Measurements from ENCODE around the gene MRTFA. TPM values are rescaled to one million over a fixed set of nuclear protein-coding genes. Genes with fewer than 3 reads are reported as not detected.
A peak's percentile ranks its signal among the peaks of the same experiment; 100 is the strongest.
"Not testable (repeated sequence)": the region's sequence is repeated elsewhere in the genome, so short reads cannot be mapped to it uniquely, and the experiment has no call there.

MRTFA gene
- total RNA-seq = 10 to 100 TPM; 44.1 to 45.5 TPM

DNA sequence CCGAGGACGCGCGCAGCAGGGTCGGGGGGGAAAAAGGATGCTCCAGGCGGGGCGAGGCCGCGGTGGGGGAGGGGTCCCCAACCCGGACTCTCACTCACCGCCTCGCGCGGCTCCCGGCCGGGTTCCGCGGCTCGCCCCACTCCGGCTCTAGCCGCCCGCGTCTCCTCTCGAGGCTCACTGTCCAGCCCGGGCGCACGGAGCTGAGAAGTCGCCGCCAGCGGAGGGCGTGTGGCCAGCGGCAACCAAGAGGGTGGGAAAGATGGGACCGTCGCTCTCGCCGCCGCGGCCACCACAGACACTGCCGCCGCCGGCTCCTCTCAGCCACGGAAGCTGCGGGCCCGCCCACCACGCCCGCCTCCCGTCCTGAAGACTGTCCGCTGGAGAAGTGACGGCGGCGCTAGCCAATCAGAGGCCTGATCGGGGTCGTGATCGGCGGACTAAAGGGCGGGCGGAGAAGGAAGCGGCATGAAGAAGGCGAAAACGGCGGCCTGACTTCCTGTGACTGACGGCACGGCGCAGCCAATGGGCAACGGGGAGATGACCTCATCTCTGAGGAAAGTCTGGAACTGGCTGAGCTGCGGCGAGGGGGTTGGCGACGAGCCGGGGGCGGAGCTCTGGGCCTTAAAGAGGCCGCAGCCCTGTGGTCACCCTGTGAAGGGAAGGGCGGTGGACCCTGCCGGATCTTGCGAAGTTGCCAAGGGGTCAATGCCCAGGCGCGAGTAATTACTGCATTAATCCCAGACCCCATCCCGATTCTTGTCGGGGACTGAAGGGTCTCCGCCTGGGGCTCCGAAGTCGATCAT lies at the start of gene MRTFA:
MRTFA (minus strand) TSS at position 340 of the 803 bp plus-strand sequence.
- DNase-seq = peak; percentile 100
- Mint-ChIP-seq H3K27ac (peak within 1 kb of the TSS; percentile 89), H3K4me1 (ENCODE audit: low read depth) (peaks cover 40% of the 10 kb centered on the region), H3K4me3 (peak within 1 kb of the TSS; percentile 91), H3K27me3 (no peaks in the 10 kb centered on the region), H3K36me3 (peaks cover 2% of the 10 kb centered on the region), H3K9me3 (no peaks in the 10 kb centered on the region)
- POLR2A ChIA-PET = interaction anchor here (0.6 to 1.7 kb wide), 11 partner anchors 9 to 458 kb away, joined by 3 to 9 read pairs (median 4); no protein-coding TSS in a partner anchor
- intact Hi-C loops (cut with micrococcal nuclease) = loop anchor here (1.0 to 5.0 kb wide), 5 partner anchors 58 to 455 kb away; partner anchors contain the start of genes ST13 and XPNPEP3
- CTCF ChIA-PET = interaction anchor here (0.7 to 3.1 kb wide), 11 partner anchors 10 to 286 kb away, joined by 3 to 29 read pairs (median 4); no protein-coding TSS in a partner anchor

- peaks cover 22% of the 10 kb centered on the region for H3K4me1 Mint-ChIP-seq (ENCODE audit: low read depth)
- peak overlapping the region; percentile 47 for H3K4me3 Mint-ChIP-seq
- H3K9me3 Mint-ChIP-seq = no peaks in the 10 kb centered on the region
- H3K27me3 Mint-ChIP-seq = peaks cover 5% of the 10 kb centered on the region
- peak overlapping the region; percentile 8 for H3K27ac Mint-ChIP-seq
- CTCF ChIA-PET = interaction anchor here (0.7 to 4.3 kb wide), 4 partner anchors 40 to 214 kb away, joined by 3 to 92 read pairs (median 4); no protein-coding TSS in a partner anchor
- POLR2A ChIA-PET = no interaction called here
- intact Hi-C loops (cut with micrococcal nuclease) = no loop called here
- no peaks in the 10 kb centered on the region for H3K36me3 Mint-ChIP-seq
- no peak for DNase-seq
These were observed 48.9 kb upstream of the MRTFA start for GRCh38 chr22:40685406-40685805.

DNA sequence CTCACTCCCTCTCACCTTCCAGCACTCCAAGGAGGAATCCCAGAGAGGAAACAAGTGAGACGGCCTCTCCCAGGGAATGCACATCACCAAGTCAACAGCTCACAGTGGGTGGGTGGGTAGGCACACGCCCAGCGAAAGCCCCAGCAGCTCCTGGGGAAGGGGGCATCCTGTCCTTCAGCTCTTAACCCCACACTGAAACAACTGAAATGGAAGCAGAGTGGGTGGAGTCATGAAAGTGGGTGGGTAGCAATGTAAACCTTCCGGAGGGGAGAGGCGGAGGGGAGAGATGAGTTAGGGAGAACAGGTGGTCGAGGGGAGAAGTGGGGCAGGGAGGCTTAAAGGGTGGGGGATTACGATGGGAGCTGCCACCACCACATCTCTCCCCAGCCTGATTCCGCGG lies 48.2 kb upstream of the MRTFA start:
- POLR2A ChIA-PET = no interaction called here
- Mint-ChIP-seq H3K4me1 (ENCODE audit: low read depth) (peaks cover 22% of the 10 kb centered on the region), H3K9me3 (no peaks in the 10 kb centered on the region), H3K27me3 (peaks cover 12% of the 10 kb centered on the region), H3K4me3 (peak overlapping the region; percentile 47), H3K36me3 (no peaks in the 10 kb centered on the region), H3K27ac (peak overlapping the region; percentile 62)
- intact Hi-C loops (cut with micrococcal nuclease) = no loop called here
- CTCF ChIA-PET = interaction anchor here (0.7 to 4.3 kb wide), 3 partner anchors 39 to 177 kb away, joined by 3 to 92 read pairs (median 6); no protein-coding TSS in a partner anchor
- no peak for DNase-seq

GRCh38 chr22:40681451-40681850 lies 44.9 kb upstream of the MRTFA start:
- CTCF ChIA-PET = interaction anchor here (1.4 kb wide), 1 partner anchor 194 kb away, joined by 6 read pairs; no protein-coding TSS in a partner anchor
- no peaks in the 10 kb centered on the region for H3K36me3 Mint-ChIP-seq
- intact Hi-C loops (cut with micrococcal nuclease) = no loop called here
- H3K4me3 Mint-ChIP-seq = no peak overlapping the region
- peaks cover 17% of the 10 kb centered on the region for H3K27me3 Mint-ChIP-seq
- DNase-seq = no peak
- H3K27ac Mint-ChIP-seq = peak overlapping the region; percentile 54
- no peaks in the 10 kb centered on the region for H3K9me3 Mint-ChIP-seq
- POLR2A ChIA-PET = no interaction called here
- H3K4me1 Mint-ChIP-seq (ENCODE audit: low read depth) = peaks cover 22% of the 10 kb centered on the region

- ChIA-PET CTCF (interaction anchor here (2.1 kb wide), 1 partner anchor 219 kb away, joined by 8 read pairs; no protein-coding TSS in a partner anchor), POLR2A (no interaction called here)
- H3K4me3 Mint-ChIP-seq = no peak overlapping the region
- H3K4me1 Mint-ChIP-seq (ENCODE audit: low read depth) = peaks cover 22% of the 10 kb centered on the region
- peaks cover 17% of the 10 kb centered on the region for H3K27me3 Mint-ChIP-seq
- DNase-seq = no peak
- intact Hi-C loops (cut with micrococcal nuclease) = no loop called here
- no peaks in the 10 kb centered on the region for H3K36me3 Mint-ChIP-seq
- no peak overlapping the region for H3K27ac Mint-ChIP-seq
- H3K9me3 Mint-ChIP-seq = no peaks in the 10 kb centered on the region
These were observed 44.3 kb upstream of the MRTFA start for GRCh38 chr22:40680819-40681183.

DNA sequence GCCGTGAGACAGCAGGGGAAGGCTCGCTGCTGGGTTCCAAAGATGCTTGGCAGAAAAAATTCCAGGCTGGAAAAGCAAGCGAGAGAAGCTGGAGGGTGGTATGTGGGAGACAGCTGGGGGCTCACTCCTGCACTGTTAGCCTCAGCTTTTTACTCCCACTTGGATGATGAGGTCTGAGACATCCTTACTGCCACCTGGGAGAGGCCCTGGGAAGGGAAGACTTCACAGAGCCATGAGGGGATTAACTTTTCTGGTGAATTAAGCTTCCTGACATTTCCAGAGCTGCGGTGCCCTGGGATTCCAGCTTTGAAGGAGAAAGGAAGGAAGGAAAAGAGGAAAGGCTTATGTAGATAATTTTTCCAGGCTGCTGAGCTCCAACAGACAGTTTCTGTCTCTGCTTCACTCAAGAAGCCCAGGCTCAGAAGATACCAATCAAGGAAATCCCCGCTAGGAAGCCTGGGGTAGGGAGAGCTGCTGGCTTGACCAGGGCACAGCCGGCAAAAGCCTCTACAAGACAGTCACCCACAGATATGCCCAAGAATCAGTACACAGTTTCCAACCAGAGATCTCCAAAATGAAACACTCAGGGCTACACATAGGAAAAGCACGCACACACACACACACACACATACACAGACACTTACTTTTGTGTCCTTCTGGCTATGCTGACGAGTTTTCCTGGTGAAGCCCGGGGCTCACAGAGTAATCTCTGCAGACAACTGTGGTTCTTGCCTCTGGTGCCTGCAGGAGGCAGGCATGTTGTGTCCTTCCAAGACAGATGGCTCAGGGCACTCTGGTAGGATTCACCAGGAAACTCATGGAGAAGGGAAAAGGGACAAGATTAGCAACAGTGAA lies 43.7 kb upstream of the MRTFA start:
- Mint-ChIP-seq H3K4me3 (no peak overlapping the region), H3K9me3 (no peaks in the 10 kb centered on the region), H3K27me3 (peaks cover 17% of the 10 kb centered on the region), H3K27ac (no peak overlapping the region), H3K36me3 (no peaks in the 10 kb centered on the region), H3K4me1 (ENCODE audit: low read depth) (peaks cover 22% of the 10 kb centered on the region)
- no peak for DNase-seq
- CTCF ChIA-PET = interaction anchor here (2.1 kb wide), 1 partner anchor 219 kb away, joined by 8 read pairs; no protein-coding TSS in a partner anchor
- intact Hi-C loops (cut with micrococcal nuclease) = no loop called here
- POLR2A ChIA-PET = no interaction called here

GRCh38 chr22:40679249-40679963 lies 42.9 kb upstream of the MRTFA start, which contains the start of gene MCHR1:
Gene MCHR1 (plus strand): TSS chr22:40679484. CDS start chr22:40679653, 169 bp downstream.
- H3K9me3 Mint-ChIP-seq = no peaks in the 10 kb centered on the region
- intact Hi-C loops (cut with micrococcal nuclease) = no loop called here
- CTCF ChIA-PET = interaction anchor here (2.1 kb wide), 1 partner anchor 220 kb away, joined by 8 read pairs; no protein-coding TSS in a partner anchor
- H3K4me3 Mint-ChIP-seq = no peak within 1 kb of the TSS
- H3K36me3 Mint-ChIP-seq = no peaks in the 10 kb centered on the region
- POLR2A ChIA-PET = no interaction called here
- H3K4me1 Mint-ChIP-seq (ENCODE audit: low read depth) = peaks cover 18% of the 10 kb centered on the region
- no peak within 1 kb of the TSS for H3K27ac Mint-ChIP-seq
- no peak for DNase-seq
- peaks cover 17% of the 10 kb centered on the region for H3K27me3 Mint-ChIP-seq

DNA sequence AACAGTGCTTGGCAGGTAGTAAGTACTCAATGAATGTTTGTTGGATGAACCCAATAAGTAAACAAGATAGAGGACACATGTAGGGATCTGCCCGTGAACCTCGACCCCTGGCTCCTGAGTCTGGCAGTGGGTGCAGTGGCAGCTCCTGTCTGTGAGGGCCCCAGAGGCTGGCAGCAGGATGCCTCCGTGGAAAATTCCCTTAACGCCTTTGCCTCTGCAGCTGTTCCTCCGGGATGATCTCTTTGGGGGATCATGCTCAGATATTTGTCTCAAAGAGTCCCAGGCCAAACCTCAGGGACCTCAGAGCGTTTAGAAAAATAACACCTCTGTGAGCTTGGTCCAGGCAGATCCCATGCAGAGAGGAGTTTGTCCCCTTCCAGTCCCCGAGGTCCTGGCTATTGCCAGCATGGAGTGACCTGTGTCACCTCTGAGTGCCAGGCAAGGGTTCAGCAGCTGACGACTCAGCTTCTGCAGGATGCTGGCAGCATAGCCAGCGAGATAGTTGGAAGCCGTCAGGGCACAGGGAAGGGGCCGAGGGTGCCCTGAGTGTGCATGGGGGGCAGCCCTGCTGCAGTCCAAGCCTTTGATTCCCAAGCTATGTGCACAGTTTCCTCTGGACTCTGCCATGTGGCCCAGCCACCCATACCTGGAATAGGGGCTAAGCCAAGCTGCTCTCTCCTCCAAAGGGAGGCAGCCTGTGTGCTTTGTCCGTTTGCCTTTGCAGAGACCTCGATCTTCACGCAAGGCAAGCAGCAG lies 42.2 kb upstream of the MRTFA start:
- Mint-ChIP-seq H3K27me3 (peaks cover 17% of the 10 kb centered on the region), H3K4me3 (no peak overlapping the region), H3K27ac (no peak overlapping the region), H3K4me1 (ENCODE audit: low read depth) (peaks cover 18% of the 10 kb centered on the region), H3K9me3 (no peaks in the 10 kb centered on the region), H3K36me3 (no peaks in the 10 kb centered on the region)
- intact Hi-C loops (cut with micrococcal nuclease) = no loop called here
- no peak for DNase-seq
- POLR2A ChIA-PET = no interaction called here
- CTCF ChIA-PET = interaction anchor here (2.1 kb wide), 1 partner anchor 221 kb away, joined by 8 read pairs; no protein-coding TSS in a partner anchor

- ChIA-PET CTCF (no interaction called here), POLR2A (no interaction called here)
- H3K4me1 Mint-ChIP-seq (ENCODE audit: low read depth) = peaks cover under 1% of the 10 kb centered on the region
- no peak overlapping the region for H3K27ac Mint-ChIP-seq
- intact Hi-C loops (cut with micrococcal nuclease) = no loop called here
- H3K27me3 Mint-ChIP-seq = peaks cover 17% of the 10 kb centered on the region
- H3K36me3 Mint-ChIP-seq = no peaks in the 10 kb centered on the region
- H3K4me3 Mint-ChIP-seq = no peak overlapping the region
- no peak for DNase-seq
- H3K9me3 Mint-ChIP-seq = no peaks in the 10 kb centered on the region
These were observed 40.1 kb upstream of the MRTFA start for GRCh38 chr22:40676644-40677043.

DNA sequence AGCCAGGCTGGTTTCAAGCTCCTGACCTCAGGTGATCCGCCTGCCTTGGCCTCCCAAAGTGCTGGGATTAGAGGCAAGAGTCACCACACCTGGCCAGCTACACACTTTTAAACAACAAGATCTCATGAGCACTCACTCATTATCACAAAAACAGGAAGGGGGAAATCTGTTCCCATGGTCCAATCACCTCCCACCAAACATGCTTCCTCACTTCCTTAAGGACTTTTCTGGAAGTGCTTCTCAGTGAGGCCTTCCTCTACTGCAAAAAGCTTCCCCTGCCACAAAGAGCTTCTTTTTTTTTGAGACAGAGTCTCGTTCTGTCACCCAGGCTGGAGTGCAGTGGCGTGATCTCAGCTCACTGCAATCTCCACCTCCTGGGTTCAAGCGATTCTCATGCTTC lies 39.6 kb upstream of the MRTFA start:
- DNase-seq; H3K4me1 Mint-ChIP-seq (ENCODE audit: low read depth); H3K9me3 Mint-ChIP-seq; POLR2A ChIA-PET; H3K36me3 Mint-ChIP-seq; H3K27ac Mint-ChIP-seq; intact Hi-C loops (cut with micrococcal nuclease); H3K4me3 Mint-ChIP-seq: not testable (repeated sequence)
- H3K27me3 Mint-ChIP-seq = peaks cover 16% of the 10 kb centered on the region
- CTCF ChIA-PET = interaction anchor here (0.7 kb wide), 1 partner anchor 185 kb away, joined by 3 read pairs; no protein-coding TSS in a partner anchor

GRCh38 chr22:40674274-40674673 lies 37.8 kb upstream of the MRTFA start:
- no peak overlapping the region for H3K27ac Mint-ChIP-seq

More at GRCh38 chr22:40674274-40674673, 37.8 kb upstream of the MRTFA start:
- H3K27me3 Mint-ChIP-seq = peaks cover 1% of the 10 kb centered on the region
- CTCF ChIA-PET = interaction anchor here (0.9 to 1.8 kb wide), 3 partner anchors 9 to 237 kb away, joined by 3 to 7 read pairs (median 3); no protein-coding TSS in a partner anchor
- POLR2A ChIA-PET = no interaction called here
- H3K4me3 Mint-ChIP-seq = no peak overlapping the region
- no peaks in the 10 kb centered on the region for H3K9me3 Mint-ChIP-seq
- H3K4me1 Mint-ChIP-seq (ENCODE audit: low read depth) = peaks cover 10% of the 10 kb centered on the region
- intact Hi-C loops (cut with micrococcal nuclease) = no loop called here
- DNase-seq = no peak
- H3K36me3 Mint-ChIP-seq = no peaks in the 10 kb centered on the region

Data from activated CD4-positive, alpha-beta memory T cell treated with anti-CD3 and anti-CD28 coated beads for 36 hours (primary cell).